GM18498 (cell line): ENCODE results near the gene CASP9.
"Not testable (repeated sequence)": the region's sequence is repeated elsewhere in the genome, so short reads cannot be mapped to it uniquely, and the experiment has no call there.

Experiments
- ATAC-seq: cut with Tn5 transposase; IDR thresholded peaks from one replicate; pipeline ENCODE4 v1.9.1; 2021; ENCODE audit warnings: mild to moderate bottlenecking, moderate library complexity; ENCODE audit not compliant: unreplicated experiment

The CASP9 gene

DNA sequence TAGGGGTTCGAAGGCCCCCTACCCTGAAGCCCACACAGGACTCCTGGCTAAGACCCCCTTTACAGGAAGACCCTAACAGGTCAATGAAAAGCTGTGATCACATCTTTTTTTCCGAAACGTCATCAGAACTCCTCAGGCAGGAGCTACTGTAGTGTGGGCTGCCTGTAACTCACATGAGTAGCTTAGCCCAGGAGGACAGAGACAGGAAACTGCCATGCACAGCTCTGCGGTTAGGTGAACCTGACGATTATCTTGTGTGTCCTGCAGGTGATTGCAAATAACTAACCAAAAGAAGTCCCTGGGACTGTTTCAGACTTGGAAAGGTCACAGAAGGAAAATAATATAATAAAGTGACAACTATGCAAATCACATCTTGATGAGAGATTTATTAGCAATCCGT is 52.3 kb downstream of the CASP9 start:
- ATAC-seq, result not testable (repeated sequence)

DNA sequence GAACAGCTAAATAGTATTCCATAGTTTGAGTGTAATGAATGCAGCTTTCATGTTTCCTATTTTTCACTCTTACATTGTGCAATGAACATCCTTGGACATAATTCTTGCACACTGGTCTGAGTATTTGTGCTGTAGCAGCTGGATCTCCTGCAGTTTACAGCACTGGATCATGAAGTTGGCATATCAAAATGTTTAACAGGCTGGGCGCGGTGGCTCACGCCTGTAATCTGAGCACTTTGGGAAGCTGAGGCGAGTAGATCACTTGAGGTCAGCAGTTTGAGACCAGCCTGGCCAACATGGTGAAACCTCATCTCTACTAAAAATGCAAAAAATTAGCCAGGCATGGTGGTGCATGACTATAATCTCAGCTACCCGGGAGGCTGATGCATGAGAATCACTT is 52.9 kb downstream of the CASP9 start:
- not testable (repeated sequence) for ATAC-seq

DNA sequence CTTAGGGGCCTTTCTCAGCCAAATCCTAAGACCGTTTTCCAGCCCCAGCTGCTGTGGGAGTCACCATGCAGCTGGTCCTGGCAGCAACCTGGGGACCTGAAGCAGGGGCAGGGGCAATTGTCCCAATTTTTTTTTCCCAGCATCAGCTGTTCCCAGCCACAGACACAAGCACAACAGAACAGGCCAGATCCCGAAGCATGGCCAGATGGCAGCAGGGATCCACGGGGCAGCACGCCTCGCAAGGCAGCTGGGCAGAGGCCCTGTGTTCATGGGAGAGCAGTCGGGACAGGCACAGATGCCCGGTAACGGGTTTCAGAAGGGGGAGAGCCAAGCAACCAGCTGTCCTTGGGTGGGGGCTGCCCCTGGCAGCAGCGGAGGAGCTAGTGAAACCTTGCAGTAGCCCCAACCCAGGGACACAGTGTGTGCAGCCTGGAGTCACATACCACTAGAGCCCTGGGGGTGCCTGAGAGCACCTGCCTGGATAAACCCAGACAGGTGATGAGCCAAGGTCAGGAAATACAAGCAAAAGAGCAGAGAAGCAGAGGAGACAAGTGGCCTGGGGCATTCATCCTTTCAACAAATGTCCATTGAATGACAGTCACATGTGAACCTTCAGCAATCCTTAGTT is 54.1 kb downstream of the CASP9 start:
- ATAC-seq, result not testable (repeated sequence)

DNA sequence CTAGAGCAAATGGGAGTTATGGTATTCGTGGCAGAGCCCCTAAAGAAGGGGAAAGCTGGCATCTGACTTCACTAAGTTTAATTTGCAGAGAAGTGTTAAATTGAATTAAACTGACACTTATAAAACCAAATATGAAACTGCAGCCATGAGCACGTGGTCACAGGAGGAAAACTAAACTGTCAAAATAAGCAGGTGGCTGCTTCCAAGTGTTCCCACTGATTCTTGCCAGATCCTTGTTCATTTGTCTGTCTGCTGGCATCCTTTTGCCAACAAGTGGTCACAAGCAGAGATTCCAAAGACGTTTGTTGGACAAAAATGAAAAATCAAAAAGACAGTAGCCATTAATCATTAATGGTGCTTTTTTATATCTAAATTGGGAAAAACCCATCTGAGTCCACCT is 54.7 kb downstream of the CASP9 start:
- ATAC-seq, result no peak

DNA sequence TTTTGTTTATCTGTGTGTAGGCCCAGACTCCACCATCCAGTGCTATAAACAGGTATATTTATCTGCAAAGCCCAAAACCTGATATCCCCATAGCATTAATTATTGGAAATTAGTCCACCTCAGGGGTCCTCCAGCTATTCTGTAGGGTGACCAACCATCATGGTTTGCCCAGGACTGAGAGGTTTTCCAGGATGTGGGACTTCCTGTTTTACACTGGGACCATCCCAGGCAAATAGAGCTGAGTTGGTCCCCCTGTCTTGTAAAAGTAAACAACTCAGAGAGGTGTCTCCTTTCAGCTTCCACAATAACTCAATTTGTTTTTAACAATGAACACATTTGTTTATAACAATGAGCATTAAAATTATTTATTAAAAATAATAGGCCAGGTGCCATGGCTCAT is 55.9 kb downstream of the CASP9 start:
- ATAC-seq, result no peak

DNA sequence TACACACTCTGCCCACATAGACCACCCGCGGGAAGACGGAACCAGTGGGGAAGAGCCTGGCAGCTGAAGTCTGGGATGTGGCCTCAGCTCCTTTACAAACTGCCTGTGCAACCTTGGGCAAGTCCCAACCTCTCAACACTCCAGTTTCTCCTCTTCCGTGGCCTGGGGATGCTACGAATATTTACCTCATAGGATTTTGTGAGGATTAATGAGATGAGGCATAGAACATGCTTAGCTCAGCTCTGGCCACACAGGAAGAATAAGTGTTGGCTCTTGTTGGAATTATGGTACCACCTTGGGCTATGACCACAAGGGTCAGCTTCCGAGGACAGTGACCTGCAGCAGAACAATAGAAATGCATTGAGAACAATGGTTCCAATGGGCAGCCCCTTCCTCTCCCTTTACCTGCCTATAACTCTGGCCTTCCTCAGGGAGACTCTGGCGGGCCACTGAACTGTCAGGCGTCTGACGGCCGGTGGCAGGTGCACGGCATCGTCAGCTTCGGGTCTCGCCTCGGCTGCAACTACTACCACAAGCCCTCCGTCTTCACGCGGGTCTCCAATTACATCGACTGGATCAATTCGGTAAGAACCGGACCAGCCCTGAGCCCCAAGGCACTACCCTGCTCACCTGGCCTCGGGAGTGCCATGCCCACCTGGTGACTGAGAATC is 56.9 kb downstream of the CASP9 start:
- not testable (repeated sequence) for ATAC-seq

DNA sequence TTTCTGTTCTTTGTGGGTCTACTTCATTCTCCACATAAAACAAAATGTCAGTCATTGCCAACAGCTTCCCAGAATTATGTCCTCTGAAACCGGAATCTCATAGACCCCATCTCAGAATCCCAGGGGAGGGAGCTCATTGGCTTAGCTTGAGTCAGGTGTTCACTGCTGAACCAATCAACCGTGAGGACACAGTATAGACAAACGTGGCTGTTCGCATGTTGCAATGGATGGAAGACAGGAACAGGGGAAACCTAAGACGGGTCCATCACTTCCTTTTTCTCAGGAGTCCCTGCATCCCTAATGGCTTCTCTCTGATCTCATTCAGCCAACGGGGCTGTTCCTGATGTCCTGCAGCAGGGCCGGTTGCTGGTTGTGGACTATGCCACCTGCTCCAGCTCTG is 58.3 kb downstream of the CASP9 start:
- ATAC-seq, result no peak

DNA sequence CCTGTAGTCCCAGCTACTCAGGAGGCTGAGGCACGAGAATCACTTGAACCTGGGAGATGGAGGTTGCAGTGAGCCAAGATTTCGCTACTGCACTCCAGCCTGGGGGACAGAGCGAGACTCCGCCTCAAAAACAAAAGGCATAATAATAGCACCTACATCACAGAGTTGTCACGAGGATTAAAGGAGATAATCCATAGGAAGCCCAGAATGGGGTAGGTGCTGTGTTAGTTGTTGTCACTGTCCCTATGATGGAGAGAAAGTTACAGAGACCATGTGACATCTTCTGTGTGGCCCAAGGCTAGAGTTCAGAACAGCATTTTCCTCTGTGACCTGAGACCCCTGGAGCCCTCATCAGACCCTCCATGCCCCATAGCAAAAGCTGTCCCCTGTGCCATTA is 60.1 kb downstream of the CASP9 start:
- not testable (repeated sequence) for ATAC-seq

DNA sequence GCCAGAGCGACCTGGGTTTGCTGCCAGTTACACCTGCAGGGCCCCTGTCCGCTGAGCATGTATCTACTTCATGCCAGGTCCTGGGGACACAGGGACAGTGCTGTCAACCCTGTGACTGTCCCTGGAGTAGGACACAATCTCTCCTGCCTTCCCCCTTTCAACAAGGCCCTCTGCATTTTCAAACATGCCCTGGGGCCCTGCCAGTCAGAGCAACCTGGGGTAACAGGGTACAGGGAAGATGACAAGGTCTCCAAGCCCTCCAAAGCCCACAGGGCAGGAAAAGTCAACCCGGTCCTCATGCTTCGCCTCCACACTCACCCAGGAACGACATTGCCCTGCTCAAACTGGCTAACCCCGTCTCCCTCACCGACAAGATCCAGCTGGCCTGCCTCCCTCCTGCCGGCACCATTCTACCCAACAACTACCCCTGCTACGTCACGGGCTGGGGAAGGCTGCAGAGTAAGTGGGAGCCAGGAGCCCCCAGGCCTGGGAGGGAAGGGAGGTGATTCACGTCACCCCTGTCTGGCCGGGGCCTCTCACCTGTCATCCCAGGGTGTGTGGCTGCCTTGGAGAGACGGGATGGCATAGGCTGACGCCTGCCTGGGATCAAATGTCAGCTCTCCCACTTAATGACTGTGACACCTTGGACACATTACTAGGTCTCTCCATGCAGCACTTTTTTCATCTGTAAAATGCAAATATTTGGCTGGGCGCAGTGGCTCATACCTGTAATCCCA is 60.8 kb downstream of the CASP9 start:
- ATAC-seq, result not testable (repeated sequence)

DNA sequence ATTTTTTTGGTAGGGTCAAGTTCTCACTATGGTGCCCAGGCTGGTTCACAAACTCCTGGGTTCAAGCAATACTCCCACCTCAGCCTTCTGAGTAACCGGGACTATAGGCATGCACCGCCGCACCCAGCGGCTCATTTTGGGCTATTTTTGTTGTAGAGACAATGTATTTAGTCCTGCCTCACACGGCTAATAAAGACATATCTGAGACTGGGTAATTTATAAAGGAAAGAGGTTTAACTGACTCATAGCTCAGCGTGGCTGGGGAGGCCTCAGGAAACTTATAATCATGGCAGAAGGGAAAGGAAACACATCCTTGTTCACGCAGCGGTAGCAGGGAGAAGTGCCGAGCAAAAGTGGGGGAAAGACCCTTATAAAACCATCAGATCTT is 63.3 kb downstream of the CASP9 start:
- no peak for ATAC-seq

DNA sequence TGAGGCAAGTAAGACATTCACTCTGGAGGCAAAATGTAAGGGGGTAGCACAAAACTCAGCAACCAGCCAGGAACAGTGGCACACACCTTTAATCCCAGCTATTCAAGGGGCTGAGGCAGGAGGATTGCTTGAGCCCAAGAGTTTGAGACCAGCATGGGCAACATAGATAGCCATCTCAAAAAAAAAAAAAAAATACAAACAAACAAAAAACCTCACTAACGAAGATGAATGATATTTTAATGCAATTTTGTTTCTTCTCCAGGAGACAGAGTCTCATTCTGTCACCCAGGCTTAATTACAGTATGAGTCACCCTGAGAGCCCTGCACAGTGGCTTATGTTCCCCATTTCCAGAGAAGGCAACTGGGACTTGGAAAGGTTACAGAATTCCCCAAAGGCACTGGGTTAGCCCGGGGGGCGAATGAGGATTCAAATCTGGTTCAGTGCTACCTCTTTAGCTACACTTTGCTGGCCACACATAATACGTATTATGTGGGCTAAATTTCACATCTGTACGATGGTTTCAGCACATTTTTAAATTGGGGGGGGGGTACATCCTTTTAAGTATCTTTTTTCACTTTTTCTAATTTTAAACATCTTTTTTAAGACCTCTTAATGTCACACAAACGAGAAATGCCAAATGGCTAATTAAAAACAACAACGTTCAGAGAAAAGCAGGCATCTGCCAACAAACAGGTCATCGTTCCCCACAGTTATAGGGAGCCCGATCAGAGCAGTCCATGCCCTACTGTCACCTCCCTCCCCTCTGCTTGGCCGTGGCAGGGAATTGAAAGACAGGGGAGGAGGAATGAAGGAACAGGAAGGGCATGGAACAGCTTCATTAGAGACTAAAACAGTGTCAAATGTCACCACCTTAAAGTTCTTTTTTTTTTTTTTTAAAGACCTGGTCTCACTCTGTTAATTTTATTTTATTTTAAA is 64.0 kb downstream of the CASP9 start:
- no peak for ATAC-seq

DNA sequence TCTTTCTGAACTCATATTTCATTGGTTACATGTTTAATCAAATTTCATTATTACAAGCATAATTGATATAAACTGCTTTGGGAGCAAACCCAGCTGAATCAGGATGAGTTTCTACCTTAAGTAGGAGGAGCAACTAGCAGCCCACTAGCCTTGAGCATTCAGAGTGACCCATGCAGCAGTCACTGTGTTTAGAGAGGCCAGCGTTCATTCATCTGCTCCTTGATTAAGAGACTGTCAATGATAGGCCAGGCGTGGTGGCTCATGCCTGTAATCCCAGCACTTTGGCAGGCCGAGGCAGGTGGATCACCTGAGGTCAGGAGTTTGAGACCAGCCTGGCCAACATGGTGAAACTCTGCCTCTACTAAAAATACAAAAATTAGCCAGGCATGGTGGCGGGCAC is 65.6 kb downstream of the CASP9 start:
- ATAC-seq, result not testable (repeated sequence)

DNA sequence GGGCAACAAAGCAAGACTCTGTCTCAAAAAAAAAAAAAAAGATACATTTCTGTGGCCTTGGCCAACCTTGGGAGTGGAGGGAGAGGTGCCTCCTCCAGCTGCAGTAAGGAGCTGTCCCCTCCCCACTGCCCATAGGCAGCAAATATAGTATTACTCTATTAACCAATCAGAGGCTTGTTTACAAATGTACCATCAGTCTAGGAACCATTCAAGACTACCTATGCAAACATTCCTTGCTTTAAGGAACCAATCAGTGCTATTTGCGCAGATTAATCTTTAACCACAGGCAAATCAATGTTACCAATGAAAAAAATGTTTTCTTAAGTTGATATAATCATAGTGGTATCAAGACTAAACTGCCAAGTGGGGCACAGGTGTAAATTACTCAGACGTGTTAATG is 66.4 kb downstream of the CASP9 start:
- ATAC-seq, result no peak

DNA sequence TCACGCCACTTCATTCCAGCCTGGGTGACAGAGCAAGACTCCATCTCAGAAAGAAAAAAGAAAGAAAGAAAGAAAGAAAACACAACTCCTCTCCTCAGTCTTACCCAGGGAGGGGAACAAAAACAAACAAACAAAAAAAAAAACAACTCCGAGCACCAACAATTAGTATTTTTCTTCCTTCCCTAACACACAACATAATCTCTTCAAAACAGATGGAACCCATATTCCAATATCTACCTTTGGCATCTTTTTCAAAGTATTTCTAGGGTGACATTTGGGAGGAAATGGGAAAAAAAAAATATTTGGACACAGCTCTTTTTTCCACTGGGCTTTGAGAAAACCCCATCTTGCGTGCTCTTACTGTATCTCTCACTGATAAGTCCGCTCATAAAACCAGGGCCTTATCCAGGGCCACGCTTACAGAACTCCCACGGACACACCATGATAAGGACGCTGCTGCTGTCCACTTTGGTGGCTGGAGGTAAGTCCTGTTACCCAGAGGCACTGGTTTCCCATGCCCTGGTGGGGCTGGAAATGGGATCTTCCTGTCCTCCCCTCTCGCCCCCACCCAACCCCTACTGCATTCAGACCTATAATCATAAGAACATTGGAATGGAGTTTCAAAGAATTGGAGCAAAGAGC is 67.6 kb downstream of the CASP9 start, which contains the start of gene CELA2A:
CELA2A (plus strand) TSS at position 420 of the 642 bp plus-strand sequence; CDS start at position 442, 22 bp downstream.
- no peak for ATAC-seq

DNA sequence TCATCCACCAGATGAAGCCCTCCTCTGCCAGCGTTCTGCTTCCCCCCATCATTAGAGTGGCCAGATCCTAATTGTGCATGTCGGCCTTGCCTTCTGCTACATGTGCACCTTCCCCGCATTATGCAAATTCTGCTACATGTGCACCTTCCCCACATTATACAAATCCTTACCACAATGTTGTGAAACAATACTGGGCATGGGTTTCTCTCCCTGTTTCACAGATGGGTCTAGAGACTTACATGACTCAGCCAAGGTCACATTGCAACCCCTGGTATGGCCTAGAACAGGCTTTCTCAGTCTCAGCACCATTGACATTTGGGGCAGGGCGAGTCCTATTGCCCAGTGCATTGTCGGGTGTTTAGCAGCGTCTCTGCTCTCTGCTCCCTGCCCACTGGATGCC is 68.5 kb downstream of the CASP9 start:
- ATAC-seq, result no peak

DNA sequence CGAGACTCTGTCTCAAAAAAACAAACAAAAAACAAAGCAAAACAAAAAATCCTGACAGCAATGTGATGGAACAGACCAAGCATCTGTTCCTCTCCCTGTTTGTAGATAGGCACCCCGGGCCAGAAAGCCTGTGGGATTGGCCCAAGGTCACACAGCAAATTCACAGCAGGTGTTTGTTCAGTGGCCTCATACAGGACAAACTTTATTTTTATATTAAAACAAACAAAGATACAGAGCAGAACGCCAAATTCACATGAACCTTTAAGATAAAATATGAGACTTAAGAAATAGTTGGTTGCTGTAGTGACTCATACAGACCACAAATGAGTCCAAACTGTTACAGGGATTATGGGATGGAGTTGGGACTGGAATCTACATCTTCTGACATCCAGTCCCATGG is 69.8 kb downstream of the CASP9 start:
- ATAC-seq, result no peak

DNA sequence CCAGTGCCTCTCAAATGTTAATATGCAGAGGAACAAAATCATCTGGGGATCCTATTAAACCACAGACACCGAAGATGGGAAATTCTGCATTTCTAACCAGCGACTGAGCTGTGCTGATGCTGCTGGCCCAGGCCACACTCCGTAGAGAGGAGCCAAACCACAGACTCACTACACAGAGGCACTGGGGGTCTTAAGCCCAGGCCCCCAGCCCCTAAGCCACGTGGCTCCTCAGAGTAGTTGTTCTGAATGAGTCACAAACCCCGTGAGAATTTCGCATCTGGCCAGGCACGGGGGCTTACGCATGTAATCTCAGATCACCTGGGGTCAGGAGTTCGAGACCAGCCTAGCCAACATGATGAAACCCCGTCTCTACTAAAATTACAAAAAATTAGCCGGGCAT is 70.3 kb downstream of the CASP9 start:
- ATAC-seq, result no peak

DNA sequence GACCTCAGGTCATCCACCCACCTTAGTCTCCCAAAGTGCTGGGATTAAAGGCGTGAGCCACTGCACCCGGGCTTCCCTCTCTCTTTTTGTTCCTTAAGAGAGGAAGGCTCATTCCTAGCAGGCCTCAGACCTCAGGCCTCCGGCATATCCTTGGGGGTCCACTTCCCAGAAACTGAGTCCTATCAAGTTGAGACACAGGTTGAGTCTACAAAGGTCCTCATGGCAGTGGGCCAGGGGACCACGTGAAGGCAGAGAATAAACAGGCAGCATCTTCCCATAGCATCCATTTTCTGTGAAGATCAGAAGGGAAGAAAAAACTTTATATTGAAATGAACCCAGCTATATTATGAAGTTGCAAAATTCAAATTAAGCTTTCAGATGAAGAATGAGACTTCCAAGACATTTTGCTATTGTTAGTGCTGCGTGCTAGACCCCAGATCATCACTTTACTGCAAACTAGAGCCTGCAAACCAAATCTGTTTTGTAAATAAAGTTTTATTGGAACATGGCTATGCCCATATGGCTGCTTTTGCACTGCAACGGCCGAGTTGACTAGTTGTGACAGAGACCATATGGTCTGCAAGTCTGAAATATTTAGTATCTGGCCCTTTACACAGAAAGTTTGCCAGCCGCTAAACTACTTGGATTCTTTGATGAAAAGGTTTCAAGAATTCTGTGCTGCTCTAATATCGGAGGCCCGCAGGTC is 71.0 kb downstream of the CASP9 start:
- no peak for ATAC-seq

DNA sequence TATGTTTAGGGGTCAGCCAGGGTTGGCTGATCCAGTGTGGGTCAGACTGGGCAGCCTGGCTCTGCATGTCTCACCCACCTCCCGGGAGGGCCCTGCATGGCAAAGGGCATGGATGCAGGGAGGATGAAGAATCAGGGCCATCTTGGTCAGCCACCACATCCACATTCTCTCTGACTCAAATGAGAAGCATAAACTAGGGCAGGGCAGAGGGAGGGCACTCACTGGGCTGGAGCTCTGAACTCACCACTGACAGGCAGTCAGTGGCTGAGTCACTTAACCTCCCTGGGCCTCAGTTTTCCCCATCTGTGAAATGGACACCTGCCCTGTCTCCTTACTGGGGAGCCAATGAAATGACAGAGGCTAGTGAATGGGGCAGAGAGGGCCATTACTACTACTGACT is 71.8 kb downstream of the CASP9 start:
- no peak for ATAC-seq
